B cell (primary cell): ENCODE measurements around the gene DENND1A.

Source experiments
- EZH2 ChIP-seq: IDR thresholded peaks from 2 replicates; pipeline ENCODE4 v1.6.1; 2012; ENCODE audit warnings: borderline replicate concordance, low read depth, mild to moderate bottlenecking, moderate library complexity, low read length; ENCODE audit not compliant: insufficient read depth, poor library complexity, severe bottlenecking
- TF ChIP-seq, protein P1 (sequence below): fragments of 200-600 bp; IDR thresholded peaks from one replicate; pipeline ENCODE4 v1.8.0; 2022; ENCODE audit warnings: antibody characterized with exemption, mild to moderate bottlenecking

- TF ChIP-seq EZH2 = no peak
- TF ChIP-seq, protein P1, sequence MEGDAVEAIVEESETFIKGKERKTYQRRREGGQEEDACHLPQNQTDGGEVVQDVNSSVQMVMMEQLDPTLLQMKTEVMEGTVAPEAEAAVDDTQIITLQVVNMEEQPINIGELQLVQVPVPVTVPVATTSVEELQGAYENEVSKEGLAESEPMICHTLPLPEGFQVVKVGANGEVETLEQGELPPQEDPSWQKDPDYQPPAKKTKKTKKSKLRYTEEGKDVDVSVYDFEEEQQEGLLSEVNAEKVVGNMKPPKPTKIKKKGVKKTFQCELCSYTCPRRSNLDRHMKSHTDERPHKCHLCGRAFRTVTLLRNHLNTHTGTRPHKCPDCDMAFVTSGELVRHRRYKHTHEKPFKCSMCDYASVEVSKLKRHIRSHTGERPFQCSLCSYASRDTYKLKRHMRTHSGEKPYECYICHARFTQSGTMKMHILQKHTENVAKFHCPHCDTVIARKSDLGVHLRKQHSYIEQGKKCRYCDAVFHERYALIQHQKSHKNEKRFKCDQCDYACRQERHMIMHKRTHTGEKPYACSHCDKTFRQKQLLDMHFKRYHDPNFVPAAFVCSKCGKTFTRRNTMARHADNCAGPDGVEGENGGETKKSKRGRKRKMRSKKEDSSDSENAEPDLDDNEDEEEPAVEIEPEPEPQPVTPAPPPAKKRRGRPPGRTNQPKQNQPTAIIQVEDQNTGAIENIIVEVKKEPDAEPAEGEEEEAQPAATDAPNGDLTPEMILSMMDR = no peak
Observed at GRCh38 chr9:123341816-123342215, 588.1 kb downstream of the DENND1A start.
